B cell (primary cell): ENCODE measurements around the gene CEP85L. TPM values are rescaled to one million over a fixed set of nuclear protein-coding genes. Genes with fewer than 3 reads are reported as not detected.
A peak's percentile ranks its signal among the peaks of the same experiment; 100 is the strongest.

Experiments used
- ATAC-seq: fragments of 200-7000 bp; cut with Tn5 transposase; one replicate; pipeline ENCODE4 v1.10.0; 2021; ENCODE audit warnings: low read depth, mild to moderate bottlenecking, moderate number of reproducible peaks, moderate library complexity
- CTCF ChIA-PET: fragments of 350-600 bp; sonication (Branson Sonifier 250); formaldehyde crosslinking; loops from one replicate; lab custom pipeline; 2021; ENCODE audit warnings: antibody characterized with exemption, inconsistent platforms; lab: Charles Lee
- POLR2A ChIA-PET: fragments of 350-600 bp; sonication (Branson Sonifier 250); formaldehyde crosslinking; loops from one replicate; lab custom pipeline; 2021; ENCODE audit warnings: antibody characterized with exemption; lab: Charles Lee
- DNase-seq: peaks from one replicate; pipeline ENCODE4 v3.0.0; 2013
- H2AFZ ChIP-seq: 2 replicates; pipeline ENCODE4 v1.6.1; 2012; ENCODE audit warnings: mild to moderate bottlenecking, low read depth, low read length; ENCODE audit not compliant: insufficient read depth, poor library complexity, severe bottlenecking
- H3K27ac ChIP-seq, 2 donors: 1 replicate in 1 of 2; 2 replicates in 1 of 2; pipeline ENCODE4 v1.5.1; 2012 to 2013; ENCODE audit warnings: low read length in 2 of 2, mild to moderate bottlenecking in 2 of 2, moderate library complexity in 1 of 2
- H3K27me3 ChIP-seq, 4 experiments: fragments of 200-600 bp in 1 of 4; sonication (generic) in 1 of 4; replicated peaks in 1 of 4; 1 replicate in 2 of 4; 2 replicates in 2 of 4; pipeline versions ENCODE4 v1.6.1 to v1.7.0; 2013 to 2016; ENCODE audit warnings: low read length in 3 of 4, mild to moderate bottlenecking in 2 of 4, mixed read lengths in 1 of 4, moderate library complexity in 1 of 4; ENCODE audit not compliant: insufficient read depth in 4 of 4, control insufficient read depth in 3 of 4; ENCODE audit errors: control extremely low read depth in 1 of 4
- H3K36me3 ChIP-seq, 2 experiments: replicated peaks in 1 of 2; 1 replicate in 1 of 2; 2 replicates in 1 of 2; pipeline versions ENCODE4 v1.6.1 to v1.7.1; 2013; ENCODE audit warnings: low read length in 1 of 2; ENCODE audit not compliant: insufficient read depth in 2 of 2, control insufficient read depth in 1 of 2; ENCODE audit errors: control extremely low read depth in 1 of 2, extremely low read depth in 1 of 2
- H3K4me1 ChIP-seq, 2 donors: fragments of 200-600 bp in 1 of 2; sonication (generic) in 1 of 2; 1 replicate in 1 of 2; 2 replicates in 1 of 2; pipeline versions ENCODE4 v1.5.1 to v1.6.1; 2013 to 2017; ENCODE audit warnings: low read length in 2 of 2; ENCODE audit not compliant: control insufficient read depth in 2 of 2, insufficient read depth in 2 of 2
- H3K4me2 ChIP-seq: replicated peaks from 2 replicates; pipeline ENCODE3; 2012; ENCODE audit warnings: mild to moderate bottlenecking, low read depth, low read length; ENCODE audit not compliant: poor library complexity, severe bottlenecking
- H3K4me3 ChIP-seq, 5 experiments: fragments of 200-600 bp in 1 of 5; sonication (generic) in 1 of 5; 1 replicate in 3 of 5; 2 replicates in 2 of 5; pipeline versions ENCODE4 v1.5.1 to v1.7.0; 2011 to 2016; ENCODE audit warnings: low read length in 4 of 5, mild to moderate bottlenecking in 4 of 5, low read depth in 2 of 5, control low read depth in 1 of 5, moderate library complexity in 1 of 5; ENCODE audit not compliant: insufficient read depth in 1 of 5; ENCODE audit errors: control extremely low read depth in 1 of 5, extremely low read depth in 1 of 5
- H3K79me2 ChIP-seq: fragments of 200-600 bp; sonication (generic); one replicate; pipeline ENCODE4 v1.6.0; 2016; ENCODE audit warnings: low read length; ENCODE audit not compliant: control insufficient read depth, insufficient read depth
- H3K9ac ChIP-seq: fragments of 200-600 bp; sonication (generic); 2 replicates; pipeline ENCODE4 v1.6.1; 2017; ENCODE audit warnings: mild to moderate bottlenecking, low read length, moderate library complexity
- H3K9me3 ChIP-seq, 3 donors: one replicate each; pipeline versions ENCODE4 v1.6.1 to v1.7.1; 2013; ENCODE audit warnings: low read length in 2 of 3; ENCODE audit not compliant: control insufficient read depth in 2 of 3, insufficient read depth in 1 of 3; ENCODE audit errors: control extremely low read depth in 1 of 3
- H4K20me1 ChIP-seq: 2 replicates; pipeline ENCODE4 v1.6.0; 2012; ENCODE audit warnings: mild to moderate bottlenecking, low read length; ENCODE audit not compliant: insufficient read depth, control insufficient read depth, poor library complexity, severe bottlenecking
- H3K27ac Mint-ChIP-seq: one replicate; pipeline ENCODE4 v1.8.0; 2021; ENCODE audit warnings: mixed read lengths
- H3K27me3 Mint-ChIP-seq: one replicate; pipeline ENCODE4 v1.8.0; 2021; ENCODE audit warnings: mixed read lengths
- H3K4me1 Mint-ChIP-seq: one replicate; pipeline ENCODE4 v1.8.0; 2021; ENCODE audit warnings: mixed read lengths
- H3K4me3 Mint-ChIP-seq: one replicate; pipeline ENCODE4 v1.8.0; 2021; ENCODE audit warnings: mixed read lengths
- H3K9me3 Mint-ChIP-seq: one replicate; pipeline ENCODE4 v1.8.0; 2022; ENCODE audit warnings: mixed read lengths; ENCODE audit not compliant: insufficient read depth
- CTCF ChIP-seq: fragments of 200-600 bp; IDR thresholded peaks from one replicate; pipeline ENCODE4 v1.8.0; 2022; ENCODE audit warnings: antibody characterized with exemption, mild to moderate bottlenecking
- EZH2 ChIP-seq: IDR thresholded peaks from 2 replicates; pipeline ENCODE4 v1.6.1; 2012; ENCODE audit warnings: borderline replicate concordance, low read depth, mild to moderate bottlenecking, moderate library complexity, low read length; ENCODE audit not compliant: insufficient read depth, poor library complexity, severe bottlenecking
- WGBS: methylation state at CpG from one replicate; pipeline ENCODE4 v1.1.5; 2013; ENCODE audit warnings: missing lambda C conversion rate; ENCODE audit not compliant: insufficient coverage; 5-methylcytosine and 5-hydroxymethylcytosine counted together
- intact Hi-C: fragments of 100-400 bp; cut with micrococcal nuclease; formaldehyde crosslinking; loops from one replicate; pipeline ENCODE4 v1.10.0; 2022
- polyA plus RNA-seq: library from polyadenylated mRNA; depleted of rRNA; stranded (reverse); fragments of >200 nt; gene quantifications from 2 replicates; pipeline ENCODE4 v1.2.3, GENCODE V29; 2012
- total RNA-seq, 2 donors: library from RNA; stranded (reverse); fragments of 120-200 nt in 1 of 2; gene quantifications; 1 replicate in 1 of 2; 2 replicates in 1 of 2; pipeline versions ENCODE4 v1.2.3 to v1.2.4, GENCODE V29; 2013 to 2022

Gene CEP85L
- total and polyA plus RNA-seq, 2 donors (not counting 1 experiment from before 2014, with no cell fraction given): 7.6 to 32.1 TPM

- H3K27me3 ChIP-seq: no peaks in the 10 kb centered on the region
- TF ChIP-seq CTCF (no peak), EZH2 (no peak)
- H3K4me3 ChIP-seq: no peak overlapping the region
- intact Hi-C loops: no loop called here
- Mint-ChIP-seq H3K27me3 (no peaks in the 10 kb centered on the region), H3K4me1 (peaks cover 29% of the 10 kb centered on the region), H3K4me3 (no peak overlapping the region), H3K27ac (no peak overlapping the region), H3K9me3 (peaks cover 2% of the 10 kb centered on the region)
- DNase-seq: peak; percentile 26
- H3K4me2 ChIP-seq: peak overlapping the region; percentile 12
- no peak overlapping the region for H2AFZ ChIP-seq
- 100% methylated on average over 2 of the region's 4 CpGs for WGBS
- POLR2A ChIA-PET: no interaction called here
- H3K4me1 ChIP-seq: peaks cover 2 to 11% of the 10 kb centered on the region in 2 donors
- H3K36me3 ChIP-seq: no peaks in the 10 kb centered on the region
- peaks cover 0 to 3% (median 3%) of the 10 kb centered on the region in 3 donors for H3K9me3 ChIP-seq
- H3K9ac ChIP-seq: no peak overlapping the region
- no peak overlapping the region for H3K27ac ChIP-seq
- CTCF ChIA-PET: interaction anchor here (0.6 to 2.3 kb wide), 5 partner anchors 20 to 137 kb away, joined by 3 to 10 read pairs (median 3); no protein-coding TSS in a partner anchor
- H3K79me2 ChIP-seq: peaks cover 67% of the 10 kb centered on the region
- no peak for ATAC-seq
- peaks cover 4% of the 10 kb centered on the region for H4K20me1 ChIP-seq
Observed at GRCh38 chr6:118639054-118639964, 12.1 kb downstream of the CEP85L start.

GRCh38 chr6:118638288-118638687 is 13.1 kb downstream of the CEP85L start:
- DNase-seq (no peak), ATAC-seq (no peak)
- peaks cover 0 to 3% (median 3%) of the 10 kb centered on the region in 3 donors for H3K9me3 ChIP-seq
- no peaks in the 10 kb centered on the region for H3K36me3 ChIP-seq
- H3K4me2 ChIP-seq: no peak overlapping the region
- intact Hi-C loops: no loop called here
- H3K79me2 ChIP-seq: peaks cover 59% of the 10 kb centered on the region
- H3K27me3 ChIP-seq: no peaks in the 10 kb centered on the region
- H4K20me1 ChIP-seq: peaks cover 4% of the 10 kb centered on the region
- no peak overlapping the region for H2AFZ ChIP-seq
- CTCF ChIA-PET: interaction anchor here (0.9 to 2.3 kb wide), 4 partner anchors 17 to 138 kb away, joined by 3 to 10 read pairs (median 6); no protein-coding TSS in a partner anchor
- Mint-ChIP-seq H3K27ac (no peak overlapping the region), H3K4me1 (peaks cover 26% of the 10 kb centered on the region), H3K9me3 (peaks cover 2% of the 10 kb centered on the region), H3K27me3 (no peaks in the 10 kb centered on the region), H3K4me3 (no peak overlapping the region)
- TF ChIP-seq CTCF (no peak), EZH2 (no peak)
- H3K27ac ChIP-seq: no peak overlapping the region
- no peak overlapping the region for H3K4me3 ChIP-seq
- peaks cover 2 to 11% of the 10 kb centered on the region in 2 donors for H3K4me1 ChIP-seq
- POLR2A ChIA-PET: no interaction called here
- no peak overlapping the region for H3K9ac ChIP-seq
